Upper lobe of left lung (tissue), 6 donors: Measurements from ENCODE around the gene ZNF496. TPM values are rescaled to one million over a fixed set of nuclear protein-coding genes. Genes with fewer than 3 reads are reported as not detected.
"Not testable (repeated sequence)": the region's sequence is repeated elsewhere in the genome, so short reads cannot be mapped to it uniquely, and the experiment has no call there.

Source experiments
- ATAC-seq, 2 donors: fragments of 200-7000 bp; cut with Tn5 transposase; one replicate each; pipeline ENCODE4 v1.9.1; 2022; ENCODE audit warnings: mild to moderate bottlenecking in 2 of 2, moderate library complexity in 2 of 2; ENCODE audit not compliant: low FRiP score in 2 of 2
- DNase-seq, 2 donors: peaks; one replicate each; pipeline ENCODE4 v3.0.0-alpha.2; 2019 to 2020
- H3K27ac ChIP-seq, 4 donors: fragments of 200-600 bp; sonication (generic); one replicate each; pipeline ENCODE4 v1.5.1; 2016 to 2019
- H3K27me3 ChIP-seq, 4 donors: fragments of 200-600 bp; sonication (generic); one replicate each; pipeline ENCODE4 v1.5.1; 2017 to 2019
- H3K36me3 ChIP-seq, 4 donors: fragments of 200-600 bp; sonication (generic); one replicate each; pipeline ENCODE4 v1.5.1; 2016 to 2019
- H3K4me1 ChIP-seq, 4 donors: fragments of 200-600 bp; sonication (generic); one replicate each; pipeline ENCODE4 v1.5.1; 2018 to 2019
- H3K4me3 ChIP-seq, 4 donors: fragments of 200-600 bp; sonication (generic); one replicate each; pipeline ENCODE4 v1.5.1; 2017 to 2019; ENCODE audit warnings: mild to moderate bottlenecking in 2 of 4, moderate library complexity in 1 of 4
- H3K9me3 ChIP-seq, 4 donors: fragments of 200-600 bp; sonication (generic); one replicate each; pipeline ENCODE4 v1.5.1; 2018 to 2019
- EP300 ChIP-seq, 4 donors: sonication (generic); formaldehyde crosslinking; IDR thresholded peaks; one replicate each; pipeline ENCODE4 v1.5.1; 2017; ENCODE audit warnings: antibody characterized with exemption in 4 of 4, control low read depth in 2 of 4
- POLR2A ChIP-seq, 4 donors: fragments of 450-650 bp; IDR thresholded peaks; one replicate each; pipeline ENCODE4 v1.5.1; 2016 to 2017; ENCODE audit warnings: antibody characterized with exemption in 4 of 4, mild to moderate bottlenecking in 2 of 4
- POLR2AphosphoS5 ChIP-seq, 2 donors: sonication (generic); formaldehyde crosslinking; IDR thresholded peaks; one replicate each; pipeline ENCODE4 v1.5.1; 2017; ENCODE audit warnings: antibody characterized with exemption in 2 of 2
- WGBS, 2 donors: methylation state at CpG; one replicate each; pipeline ENCODE4 v1.1.5; 2017 to 2018; 5-methylcytosine and 5-hydroxymethylcytosine counted together
- total RNA-seq, 6 donors: library from RNA; depleted of rRNA in 4 of 6; stranded (reverse); fragments of >200 nt in 4 of 6; gene quantifications; one replicate each; pipeline versions ENCODE4 v1.1.0 to v1.2.1, GENCODE V29; 2016 to 2021
- TF ChIP-seq, protein P1 (sequence below), 6 experiments: fragments of 450-650 bp in 4 of 6; fragments of 200-600 bp in 2 of 6; sonication (generic) in 2 of 6; IDR thresholded peaks; one replicate each; pipeline ENCODE4 v1.5.1; 2016 to 2019; ENCODE audit warnings: antibody characterized with exemption in 6 of 6
- donor health status: DM: no; HTN: no; CAD: no; lungs with moderate emphysema.
- donor health status: DM: no; HTN: yes; CAD: no; lungs with severe emphysema.

Gene ZNF496
- total RNA-seq, 6 donors from 2014 or later = 20.8 to 59.7 (median 27.2) TPM

DNA sequence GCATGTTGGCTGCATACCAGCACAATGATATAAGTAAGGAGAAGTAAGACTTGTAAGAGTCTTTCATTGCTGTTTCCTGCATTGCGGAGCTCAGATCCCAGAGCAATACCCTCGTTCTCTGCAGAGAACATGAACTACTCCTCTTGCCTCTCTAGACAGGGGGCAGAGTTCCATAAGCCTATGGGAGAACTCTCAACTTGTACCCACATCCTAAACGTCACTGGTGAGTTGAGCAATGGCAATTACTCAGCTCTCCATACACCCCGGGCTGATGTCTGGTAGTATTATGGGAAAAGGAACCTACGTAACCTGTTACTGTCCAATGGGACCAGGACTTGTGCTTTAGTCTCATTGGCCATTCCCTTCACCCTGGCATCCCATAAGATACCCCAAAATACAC lies 27.3 kb upstream of the ZNF496 start:
- Histone ChIP-seq H3K9me3 (no peaks in the 10 kb centered on the region), H3K4me3 (no peak overlapping the region), H3K27me3 (no peaks in the 10 kb centered on the region), H3K36me3 (no peaks in the 10 kb centered on the region), H3K27ac (no peak overlapping the region), H3K4me1 (peaks cover 0 to 9% (median 5%) of the 10 kb centered on the region in 4 donors)
- DNase-seq = peak in 1 of 2 donors; percentile 67
- peak in 1 of 2 donors; percentile 64 for ATAC-seq
- 63 to 67% methylated on average over 5 of the region's 5 CpGs for WGBS, 2 donors
- TF ChIP-seq EP300 (IDR thresholded peaks at IDR 0.05) (peak in 1 of 4 donors; percentile 18), POLR2A (IDR thresholded peaks at IDR 0.05) (no peak), POLR2AphosphoS5 (IDR thresholded peaks at IDR 0.05) (peak; percentile 22 to 48)
- TF ChIP-seq, protein P1, sequence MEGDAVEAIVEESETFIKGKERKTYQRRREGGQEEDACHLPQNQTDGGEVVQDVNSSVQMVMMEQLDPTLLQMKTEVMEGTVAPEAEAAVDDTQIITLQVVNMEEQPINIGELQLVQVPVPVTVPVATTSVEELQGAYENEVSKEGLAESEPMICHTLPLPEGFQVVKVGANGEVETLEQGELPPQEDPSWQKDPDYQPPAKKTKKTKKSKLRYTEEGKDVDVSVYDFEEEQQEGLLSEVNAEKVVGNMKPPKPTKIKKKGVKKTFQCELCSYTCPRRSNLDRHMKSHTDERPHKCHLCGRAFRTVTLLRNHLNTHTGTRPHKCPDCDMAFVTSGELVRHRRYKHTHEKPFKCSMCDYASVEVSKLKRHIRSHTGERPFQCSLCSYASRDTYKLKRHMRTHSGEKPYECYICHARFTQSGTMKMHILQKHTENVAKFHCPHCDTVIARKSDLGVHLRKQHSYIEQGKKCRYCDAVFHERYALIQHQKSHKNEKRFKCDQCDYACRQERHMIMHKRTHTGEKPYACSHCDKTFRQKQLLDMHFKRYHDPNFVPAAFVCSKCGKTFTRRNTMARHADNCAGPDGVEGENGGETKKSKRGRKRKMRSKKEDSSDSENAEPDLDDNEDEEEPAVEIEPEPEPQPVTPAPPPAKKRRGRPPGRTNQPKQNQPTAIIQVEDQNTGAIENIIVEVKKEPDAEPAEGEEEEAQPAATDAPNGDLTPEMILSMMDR (IDR thresholded peaks at IDR 0.05) = peak in 1 of 6 experiments; percentile 7

DNA sequence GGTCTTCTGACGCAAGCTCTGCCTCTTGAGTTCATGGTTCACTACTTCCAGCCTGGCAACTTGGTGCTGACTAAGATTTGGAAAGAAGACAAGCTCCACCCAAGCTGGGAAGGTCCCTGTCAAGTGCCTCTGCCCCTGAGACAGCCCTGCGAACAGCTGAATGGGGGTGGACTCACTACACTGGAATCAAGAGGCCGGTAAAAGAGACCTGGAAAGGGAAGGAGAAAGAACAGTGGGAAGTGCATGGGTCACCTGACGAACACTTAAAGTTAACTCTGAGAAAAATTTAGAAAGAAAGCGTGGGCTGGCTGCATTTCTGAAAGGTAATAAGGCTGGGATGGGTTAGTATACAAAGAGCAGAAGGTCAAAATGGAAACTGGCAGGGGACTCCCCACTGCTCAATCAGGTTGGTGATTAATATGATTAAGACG lies 26.1 kb upstream of the ZNF496 start:
- H3K27ac ChIP-seq = no peak overlapping the region
- peaks cover 0 to 9% (median 5%) of the 10 kb centered on the region in 4 donors for H3K4me1 ChIP-seq
- H3K36me3 ChIP-seq = no peaks in the 10 kb centered on the region
- TF ChIP-seq, protein P1 (IDR thresholded peaks at IDR 0.05) = no peak
- TF ChIP-seq POLR2AphosphoS5 (IDR thresholded peaks at IDR 0.05) = peak in 1 of 2 donors; percentile 24
- no peaks in the 10 kb centered on the region for H3K9me3 ChIP-seq
- H3K27me3 ChIP-seq = no peaks in the 10 kb centered on the region
- no peak overlapping the region for H3K4me3 ChIP-seq
- 50 to 58% methylated on average over 6 of the region's 6 CpGs for WGBS, 2 donors
- ATAC-seq (peak in 1 of 2 donors; percentile 48), DNase-seq (peak in 1 of 2 donors; percentile 53)

DNA sequence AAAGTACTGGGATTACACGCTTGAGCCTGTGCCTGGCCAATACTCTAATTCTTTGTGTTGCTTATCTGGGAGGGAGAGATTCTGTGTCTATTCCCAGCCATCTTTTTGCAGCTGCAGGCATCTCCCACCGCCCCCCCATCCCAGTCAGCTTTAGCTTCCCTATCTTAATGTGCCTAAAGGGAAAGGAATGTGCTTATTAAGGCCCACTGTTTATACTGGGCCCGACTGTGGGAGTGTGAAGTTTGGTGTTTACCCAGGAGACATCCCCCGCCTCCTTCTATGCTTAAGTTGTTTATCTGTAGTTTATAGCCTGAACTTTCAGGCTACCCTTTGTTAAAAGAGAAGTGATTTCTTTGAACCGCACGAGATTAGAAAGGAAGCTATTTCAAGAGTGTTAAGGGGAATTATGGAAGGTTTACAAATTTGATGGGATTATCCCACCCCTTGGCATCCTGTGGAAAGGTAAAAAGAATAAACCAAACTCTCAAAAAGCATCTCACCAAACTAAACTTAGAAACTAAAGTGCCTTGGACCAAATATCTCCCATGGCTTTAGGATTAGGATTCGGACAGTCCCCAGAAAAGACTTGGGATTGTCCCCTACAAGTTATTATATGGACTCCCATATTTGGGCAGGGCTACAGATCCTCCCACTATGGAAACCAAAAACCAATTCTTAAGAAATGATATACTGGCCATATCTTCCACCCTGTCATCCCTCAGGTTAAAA lies 25.5 kb upstream of the ZNF496 start:
- peak in 1 of 2 donors; percentile 36 for ATAC-seq
- TF ChIP-seq POLR2AphosphoS5 (IDR thresholded peaks at IDR 0.05) = no peak
- TF ChIP-seq EP300 (IDR thresholded peaks at IDR 0.05) = no peak
- TF ChIP-seq, protein P1 (IDR thresholded peaks at IDR 0.05) = no peak
- no peak for TF ChIP-seq POLR2A (IDR thresholded peaks at IDR 0.05)
- peaks cover 0 to 9% (median 5%) of the 10 kb centered on the region in 4 donors for H3K4me1 ChIP-seq
- no peaks in the 10 kb centered on the region for H3K36me3 ChIP-seq
- no peak overlapping the region for H3K27ac ChIP-seq
- DNase-seq = no peak
- H3K9me3 ChIP-seq = no peaks in the 10 kb centered on the region
- WGBS, 2 donors = 39 to 45% methylated on average over 7 of the region's 7 CpGs
- H3K4me3 ChIP-seq = no peak overlapping the region
- H3K27me3 ChIP-seq = no peaks in the 10 kb centered on the region

- 57 to 69% methylated on average over 1 of the region's 1 CpG for WGBS, 2 donors
- not testable (repeated sequence) for H3K9me3 ChIP-seq, DNase-seq, H3K4me1 ChIP-seq, H3K27ac ChIP-seq, H3K36me3 ChIP-seq, H3K4me3 ChIP-seq, ATAC-seq, H3K27me3 ChIP-seq
Measured at GRCh38 chr1:247355160-247355559, 23.5 kb upstream of the ZNF496 start.

DNA sequence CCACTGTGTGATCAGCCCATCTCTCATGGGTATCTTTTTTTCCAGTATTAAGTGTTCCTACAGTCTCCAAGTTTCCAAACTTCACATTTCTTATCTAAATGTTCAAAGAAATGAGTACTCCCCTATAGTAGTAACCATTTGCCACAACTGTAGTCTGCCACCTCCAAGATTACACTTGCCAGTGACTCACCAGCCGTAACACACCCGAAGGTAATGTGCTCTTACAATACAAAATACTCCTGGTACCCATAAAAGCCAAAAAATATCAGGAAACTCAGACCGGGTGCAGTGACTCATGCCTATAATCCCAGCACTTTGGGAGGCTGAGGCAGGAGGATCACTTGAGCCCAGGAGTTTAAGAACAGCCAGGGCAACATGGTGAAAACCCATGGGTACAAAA lies 20.5 kb upstream of the ZNF496 start:
- no peak for DNase-seq
- no peaks in the 10 kb centered on the region for H3K36me3 ChIP-seq
- no peak overlapping the region for H3K27ac ChIP-seq
- no peak for ATAC-seq
- no peak overlapping the region for H3K4me3 ChIP-seq
- H3K27me3 ChIP-seq = peaks cover 0 to 4% (median 0%) of the 10 kb centered on the region in 4 donors
- peaks cover 0 to 6% (median 5%) of the 10 kb centered on the region in 4 donors for H3K4me1 ChIP-seq
- H3K9me3 ChIP-seq = no peaks in the 10 kb centered on the region
- TF ChIP-seq POLR2AphosphoS5 (IDR thresholded peaks at IDR 0.05) (no peak), EP300 (IDR thresholded peaks at IDR 0.05) (no peak), POLR2A (IDR thresholded peaks at IDR 0.05) (no peak)
- TF ChIP-seq, protein P1 (IDR thresholded peaks at IDR 0.05) = no peak
- WGBS, 2 donors = 98 to 100% methylated on average over 3 of the region's 3 CpGs
